VCaP (cell line): ENCODE measurements around the gene SLC6A6.

Experiments used
- H3K27ac ChIP-seq: fragments of 450-650 bp; 2 replicates; pipeline ENCODE4 v1.5.1; 2017
- TF ChIP-seq, protein P1 (sequence below): fragments of 450-650 bp; conservative IDR thresholded peaks from 2 replicates; pipeline ENCODE4 v1.5.1; 2017; ENCODE audit warnings: mild to moderate bottlenecking, moderate library complexity

Gene SLC6A6

DNA sequence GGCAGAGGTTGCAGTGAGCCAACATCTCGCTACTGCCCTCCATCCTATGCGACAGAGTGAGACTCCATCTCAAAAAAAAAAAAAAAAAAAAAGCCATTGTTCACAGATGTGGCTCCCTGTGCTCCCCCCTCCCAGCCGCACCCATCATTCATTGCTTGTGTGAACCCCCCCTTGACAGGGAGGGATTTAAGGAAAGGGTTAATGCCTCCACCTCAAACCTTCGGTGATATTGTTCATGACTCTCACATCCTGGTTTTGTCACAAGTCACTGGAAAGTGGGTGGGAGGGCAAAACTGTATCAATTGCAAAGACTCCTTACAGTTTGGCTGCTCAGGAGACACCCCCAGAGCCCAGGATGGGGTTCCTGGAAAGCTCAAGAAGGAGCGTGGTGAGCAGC, 7.7 kb downstream of the SLC6A6 start:
- TF ChIP-seq, protein P1, sequence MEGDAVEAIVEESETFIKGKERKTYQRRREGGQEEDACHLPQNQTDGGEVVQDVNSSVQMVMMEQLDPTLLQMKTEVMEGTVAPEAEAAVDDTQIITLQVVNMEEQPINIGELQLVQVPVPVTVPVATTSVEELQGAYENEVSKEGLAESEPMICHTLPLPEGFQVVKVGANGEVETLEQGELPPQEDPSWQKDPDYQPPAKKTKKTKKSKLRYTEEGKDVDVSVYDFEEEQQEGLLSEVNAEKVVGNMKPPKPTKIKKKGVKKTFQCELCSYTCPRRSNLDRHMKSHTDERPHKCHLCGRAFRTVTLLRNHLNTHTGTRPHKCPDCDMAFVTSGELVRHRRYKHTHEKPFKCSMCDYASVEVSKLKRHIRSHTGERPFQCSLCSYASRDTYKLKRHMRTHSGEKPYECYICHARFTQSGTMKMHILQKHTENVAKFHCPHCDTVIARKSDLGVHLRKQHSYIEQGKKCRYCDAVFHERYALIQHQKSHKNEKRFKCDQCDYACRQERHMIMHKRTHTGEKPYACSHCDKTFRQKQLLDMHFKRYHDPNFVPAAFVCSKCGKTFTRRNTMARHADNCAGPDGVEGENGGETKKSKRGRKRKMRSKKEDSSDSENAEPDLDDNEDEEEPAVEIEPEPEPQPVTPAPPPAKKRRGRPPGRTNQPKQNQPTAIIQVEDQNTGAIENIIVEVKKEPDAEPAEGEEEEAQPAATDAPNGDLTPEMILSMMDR, result no peak
- no peak overlapping the region for H3K27ac ChIP-seq

DNA sequence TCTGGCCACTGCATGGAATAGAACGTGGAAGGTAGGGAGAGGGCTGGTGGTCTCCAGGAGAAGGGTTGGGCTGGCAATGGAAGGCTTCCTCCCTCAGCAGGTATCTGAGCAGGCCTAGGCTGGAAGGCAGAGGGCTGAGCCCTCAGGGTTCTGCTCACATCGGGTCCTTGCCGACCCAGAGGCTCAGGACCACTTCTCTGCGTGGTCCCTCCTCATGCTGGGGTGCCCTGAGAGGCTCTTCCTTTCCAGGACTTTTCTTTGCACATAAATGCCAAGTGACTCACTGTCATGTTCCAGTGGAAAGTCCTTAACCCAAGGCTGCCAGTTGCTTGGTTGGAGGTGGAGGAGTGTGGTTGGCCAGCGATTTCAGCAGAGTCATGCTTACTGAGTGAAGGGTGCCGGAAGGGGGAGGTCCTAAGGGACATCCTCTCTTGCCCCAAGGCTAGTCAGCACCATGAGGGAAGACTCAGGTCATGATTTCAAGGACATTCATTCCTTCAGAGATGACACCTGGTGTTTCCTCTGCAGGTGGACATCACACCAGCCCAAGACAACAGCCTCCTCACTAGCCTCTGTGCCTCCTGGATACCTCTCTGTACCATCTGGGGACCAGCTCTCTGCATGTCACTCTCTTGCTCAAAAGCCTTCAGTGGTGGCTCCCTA, 8.2 kb downstream of the SLC6A6 start:
- TF ChIP-seq, protein P1, result no peak
- H3K27ac ChIP-seq, result no peak overlapping the region

DNA sequence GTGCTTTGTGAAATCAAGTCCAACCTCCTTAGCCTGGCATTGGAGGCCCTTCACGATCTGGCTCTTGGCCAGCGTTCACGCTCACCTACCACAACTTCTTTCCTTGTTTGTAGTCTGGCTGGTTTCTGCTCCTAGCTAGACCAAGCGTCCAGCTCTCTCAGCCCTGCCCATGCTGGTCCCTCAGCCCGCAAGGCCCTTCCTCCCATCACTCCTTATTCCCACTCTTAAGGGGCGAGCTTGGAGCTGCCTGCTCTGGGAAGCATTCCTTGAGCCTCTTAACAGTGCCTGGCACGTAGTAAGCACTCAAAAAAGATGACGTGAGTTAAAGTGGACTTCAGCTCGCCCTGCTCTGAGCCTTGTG, 8.7 kb downstream of the SLC6A6 start:
- no peak overlapping the region for H3K27ac ChIP-seq
- TF ChIP-seq, protein P1, result no peak

DNA sequence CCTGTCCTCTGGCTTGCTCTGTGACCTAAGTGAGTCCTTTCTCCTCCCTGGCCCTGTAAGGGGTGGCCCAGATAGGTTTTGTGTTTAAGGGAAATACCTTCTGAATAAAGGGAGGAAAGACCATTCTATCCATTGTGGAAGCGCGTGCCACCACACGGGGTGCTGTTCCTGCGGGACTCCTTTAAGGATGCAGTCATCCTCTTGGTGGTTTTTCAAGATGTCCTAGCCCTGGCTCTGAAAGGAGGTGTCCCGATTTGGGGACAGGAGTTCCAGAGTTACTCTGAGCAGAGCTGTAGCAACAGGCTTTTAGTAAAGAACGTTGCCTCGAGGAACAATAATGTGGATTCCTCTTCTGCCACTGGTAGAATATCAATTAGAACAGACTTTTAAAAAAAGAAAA, 9.6 kb downstream of the SLC6A6 start:
- no peak overlapping the region for H3K27ac ChIP-seq

DNA sequence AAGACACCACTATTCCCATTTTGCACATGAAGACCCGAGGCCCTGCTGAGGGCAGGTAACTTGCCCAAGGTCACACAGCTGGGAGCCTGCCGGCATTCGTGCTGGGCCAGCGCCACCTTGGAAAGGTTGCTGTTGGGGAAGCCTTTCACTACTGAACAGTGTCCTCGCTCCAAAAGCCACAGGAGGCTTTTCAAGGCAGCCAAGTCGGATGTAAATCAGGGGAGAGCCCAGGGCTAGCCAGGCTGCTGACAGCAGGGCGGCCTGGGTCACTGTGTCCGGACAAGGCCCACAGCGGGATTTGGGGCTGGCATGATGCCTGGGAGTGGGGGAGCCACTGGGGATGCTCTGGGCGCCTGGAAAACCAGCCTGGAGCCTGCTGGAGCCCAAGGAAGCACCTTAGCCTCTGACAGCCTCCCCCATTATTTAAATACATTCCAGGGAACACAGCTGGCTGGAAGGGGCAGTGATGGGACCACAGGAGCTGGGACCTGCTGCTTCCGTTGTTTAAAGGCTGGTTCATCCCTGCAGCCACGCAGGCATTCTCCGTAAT, 10.5 kb downstream of the SLC6A6 start:
- TF ChIP-seq, protein P1, result no peak
- no peak overlapping the region for H3K27ac ChIP-seq

More for the DNA sequence above, 9.6 kb downstream of the SLC6A6 start:
- TF ChIP-seq, protein P1, result peak; percentile 29; the same call in 1 of the 2 replicates

DNA sequence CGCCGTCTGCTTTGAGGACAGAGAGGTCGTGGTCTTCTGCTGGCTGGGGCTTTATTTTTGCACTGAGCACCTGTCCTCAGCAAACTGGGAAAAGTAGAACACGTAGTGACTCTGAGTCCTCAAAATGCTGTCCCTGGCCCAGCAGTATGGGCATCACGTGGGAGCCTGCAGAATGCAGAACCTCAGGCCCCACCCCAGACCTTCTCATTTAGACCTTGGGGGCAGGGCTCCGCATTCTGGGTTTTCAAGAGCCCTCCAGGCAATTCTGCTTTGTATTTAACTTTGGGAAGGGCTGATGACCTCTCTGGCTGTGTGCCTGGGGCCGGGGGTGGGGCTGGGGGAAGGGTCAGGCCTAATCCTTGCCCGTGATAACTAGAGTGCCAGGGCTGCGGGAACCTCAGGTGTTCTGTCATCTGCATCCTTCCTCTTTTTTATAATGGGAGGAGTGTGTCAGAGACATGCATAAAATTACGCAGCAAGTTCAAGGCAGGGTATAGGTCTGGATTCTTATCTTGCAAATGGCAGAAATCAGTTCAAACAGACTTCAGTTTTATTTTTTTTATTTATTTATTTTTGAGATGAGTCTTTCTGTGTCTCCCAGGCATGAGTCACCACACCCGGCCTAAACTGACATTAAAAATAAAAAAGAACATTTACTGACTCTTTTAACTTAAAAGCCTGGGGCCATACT, 11.1 kb downstream of the SLC6A6 start:
- TF ChIP-seq, protein P1, result no peak
- H3K27ac ChIP-seq, result no peak overlapping the region

DNA sequence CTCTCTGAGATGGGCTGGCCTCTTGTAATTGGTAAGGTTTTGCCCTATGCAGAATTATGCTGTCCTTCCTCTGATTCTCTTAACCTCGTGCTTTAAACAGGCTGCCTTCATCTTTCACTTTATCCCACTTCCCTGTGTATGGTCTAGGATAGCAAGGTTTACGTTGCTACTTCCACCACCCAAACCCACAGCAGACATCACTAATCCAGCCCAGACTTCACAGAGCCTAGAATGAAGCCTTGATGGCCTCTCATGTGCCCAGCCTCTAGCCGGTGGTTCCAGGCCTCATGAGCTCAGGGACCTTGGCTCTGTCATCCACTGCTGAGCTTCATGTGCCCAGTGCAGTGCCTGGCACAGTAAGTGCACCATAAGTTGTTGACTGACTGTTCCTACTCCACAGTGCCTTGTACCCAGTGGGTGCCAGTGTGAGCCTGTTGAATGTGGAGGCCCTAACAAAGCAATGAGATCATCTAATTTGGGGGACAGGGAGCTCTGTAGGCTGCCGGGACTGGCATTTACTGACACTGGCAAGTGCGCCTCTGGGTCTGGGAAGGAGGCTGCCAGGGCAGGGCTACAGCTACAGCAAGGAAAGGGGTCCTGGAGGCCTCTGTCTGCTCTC, 12.5 kb downstream of the SLC6A6 start:
- TF ChIP-seq, protein P1, result no peak
- no peak overlapping the region for H3K27ac ChIP-seq
